IMR-90 (cell line): ENCODE results near the gene RIMS3. TPM values are rescaled to one million over a fixed set of nuclear protein-coding genes. Genes with fewer than 3 reads are reported as not detected.
A peak's percentile ranks its signal among the peaks of the same experiment; 100 is the strongest.

ENCODE experiments used
- ATAC-seq: fragments of 200-7000 bp; cut with Tn5 transposase; 2 replicates; pipeline ENCODE4 v1.9.1; 2020; ENCODE audit warnings: low read depth, mild to moderate bottlenecking, moderate library complexity
- BruUV-seq: library from RNA; stranded (reverse); fragments of 400-500 nt; replicated peaks from 2 replicates; lab custom pipeline; 2021; lab: Mats Ljungman, UMichigan
- CTCF ChIA-PET: fragments of 300-600 bp; formaldehyde crosslinking; extraction: SDS; loops from one replicate; lab custom pipeline; 2021; ENCODE audit warnings: antibody characterized with exemption; lab: Yijun Ruan, JAX
- POLR2A ChIA-PET: fragments of 300-600 bp; sonication (Branson Sonifier 250); formaldehyde crosslinking; loops from one replicate; lab custom pipeline; 2022; ENCODE audit warnings: antibody characterized with exemption; ENCODE audit not compliant: unreplicated experiment; lab: Charles Lee
- DNase-seq: peaks from one replicate; pipeline ENCODE4 v3.0.0; 2013
- H2AFZ ChIP-seq: replicated peaks from 2 replicates; pipeline ENCODE3; 2013; ENCODE audit warnings: low read length, mild to moderate bottlenecking; ENCODE audit not compliant: poor library complexity
- H2AK5ac ChIP-seq: 2 replicates; pipeline ENCODE4 v1.6.1; 2013; ENCODE audit warnings: low read depth, low read length, inconsistent platforms
- H2AK9ac ChIP-seq: replicated peaks from 2 replicates; pipeline ENCODE3; 2013; ENCODE audit warnings: mild to moderate bottlenecking, low read depth, low read length, moderate library complexity; ENCODE audit not compliant: poor library complexity
- H2BK120ac ChIP-seq: 2 replicates; pipeline ENCODE4 v1.6.1; 2013; ENCODE audit warnings: low read depth, low read length, inconsistent platforms
- H2BK15ac ChIP-seq: 3 replicates; pipeline ENCODE4 v1.6.1; 2013; ENCODE audit warnings: low read depth, low read length, inconsistent platforms
- H2BK20ac ChIP-seq: 2 replicates; pipeline ENCODE4 v1.6.1; 2013; ENCODE audit warnings: low read depth, mild to moderate bottlenecking, inconsistent platforms, low read length, moderate library complexity
- H2BK5ac ChIP-seq: 2 replicates; pipeline ENCODE4 v1.6.1; 2013; ENCODE audit warnings: mild to moderate bottlenecking, low read depth, low read length, inconsistent platforms; ENCODE audit not compliant: poor library complexity, severe bottlenecking
- H3K14ac ChIP-seq: replicated peaks from 2 replicates; pipeline ENCODE4 v1.6.1; 2013; ENCODE audit warnings: low read depth, low read length, inconsistent platforms
- H3K18ac ChIP-seq: 2 replicates; pipeline ENCODE4 v1.6.1; 2013; ENCODE audit warnings: low read depth, low read length, control low read depth
- H3K23ac ChIP-seq: 2 replicates; pipeline ENCODE4 v1.6.1; 2013; ENCODE audit warnings: low read depth, low read length, inconsistent platforms
- H3K27ac ChIP-seq: 2 replicates; pipeline ENCODE4 v1.5.1; 2013; ENCODE audit warnings: mild to moderate bottlenecking, control low read depth, low read length; ENCODE audit not compliant: insufficient read depth
- H3K27me3 ChIP-seq: 2 replicates; pipeline ENCODE4 v1.6.1; 2013; ENCODE audit warnings: low read length; ENCODE audit not compliant: control insufficient read depth, insufficient read depth
- H3K36me3 ChIP-seq: 2 replicates; pipeline ENCODE4 v1.6.1; 2013; ENCODE audit warnings: low read length, mixed read lengths; ENCODE audit not compliant: control insufficient read depth, insufficient read depth
- H3K4ac ChIP-seq: 2 replicates; pipeline ENCODE4 v1.6.1; 2013; ENCODE audit warnings: low read depth, low read length, inconsistent platforms
- H3K4me1 ChIP-seq: 2 replicates; pipeline ENCODE4 v1.6.1; 2013; ENCODE audit warnings: low read length, mixed read lengths; ENCODE audit not compliant: control insufficient read depth, insufficient read depth
- H3K4me2 ChIP-seq: 2 replicates; pipeline ENCODE4 v1.6.1; 2013; ENCODE audit warnings: low read depth, mild to moderate bottlenecking, control low read depth, low read length, moderate library complexity
- H3K4me3 ChIP-seq: 2 replicates; pipeline ENCODE4 v1.5.1; 2013; ENCODE audit warnings: low read depth, mild to moderate bottlenecking, control low read depth, low read length, moderate library complexity; ENCODE audit not compliant: insufficient read depth
- H3K56ac ChIP-seq: 2 replicates; pipeline ENCODE4 v1.6.1; 2013; ENCODE audit warnings: low read length, inconsistent platforms; ENCODE audit not compliant: insufficient read depth; ENCODE audit errors: extremely low read depth
- H3K79me1 ChIP-seq, 2 experiments: 2 replicates each; pipeline ENCODE4 v1.6.1; 2013; ENCODE audit warnings: low read length in 2 of 2, inconsistent platforms in 1 of 2, low read depth in 1 of 2
- H3K9ac ChIP-seq: 2 replicates; pipeline ENCODE4 v1.6.1; 2013; ENCODE audit warnings: low read depth, low read length, control low read depth
- H3K9me1 ChIP-seq: 2 replicates; pipeline ENCODE4 v1.6.1; 2013; ENCODE audit warnings: low read length, inconsistent platforms; ENCODE audit not compliant: insufficient read depth
- H3K9me3 ChIP-seq: 2 replicates; pipeline ENCODE4 v1.6.1; 2013; ENCODE audit warnings: low read length; ENCODE audit not compliant: control insufficient read depth, insufficient read depth
- H4K20me1 ChIP-seq: 2 replicates; pipeline ENCODE4 v1.6.1; 2013; ENCODE audit warnings: low read length, inconsistent platforms; ENCODE audit not compliant: insufficient read depth
- H4K5ac ChIP-seq: 2 replicates; pipeline ENCODE4 v1.6.1; 2013; ENCODE audit warnings: mild to moderate bottlenecking, low read depth, low read length, control low read depth
- H4K8ac ChIP-seq, 2 experiments: 2 replicates each; pipeline ENCODE4 v1.6.1; 2013; ENCODE audit warnings: low read depth in 2 of 2, low read length in 2 of 2, control low read depth in 1 of 2, inconsistent platforms in 1 of 2
- H4K91ac ChIP-seq: 2 replicates; pipeline ENCODE4 v1.6.1; 2013; ENCODE audit warnings: low read depth, low read length, inconsistent platforms; ENCODE audit not compliant: insufficient read depth
- WGBS, 2 experiments: methylation state at CpG; one replicate each; pipeline versions ENCODE4 v1.1.5 to v1.1.7; 2013; ENCODE audit warnings: missing lambda C conversion rate in 2 of 2; ENCODE audit not compliant: insufficient read length in 1 of 2; ENCODE audit errors: extremely low coverage in 2 of 2; 5-methylcytosine and 5-hydroxymethylcytosine counted together
- dilution Hi-C: fragments of 300-500 bp; cut with HindIII; formaldehyde crosslinking; loops from one replicate; pipeline ENCODE4 v1.14.3; 2018; ENCODE audit warnings: low sequenced_read_pairs; ENCODE audit not compliant: unreplicated experiment
- in situ Hi-C: fragments of 300-500 bp; cut with MboI; formaldehyde crosslinking; loops from 3 replicates; pipeline ENCODE4 v1.14.3; 2019; ENCODE audit warnings: low sequenced_read_pairs, inconsistent platforms, mixed read lengths
- intact Hi-C: fragments of 100-400 bp; cut with micrococcal nuclease; formaldehyde crosslinking; loops from 2 replicates; pipeline ENCODE4 v1.10.0; 2022
- polyA plus RNA-seq, 3 experiments: library from polyadenylated mRNA; depleted of rRNA; stranded (reverse); fragments of >200 nt; gene quantifications; 2 replicates each; pipeline ENCODE4 v1.2.3, GENCODE V29; 2012; ENCODE audit warnings: low replicate concordance in 1 of 3
- total RNA-seq: library from RNA; depleted of rRNA; stranded (reverse); fragments of >200 nt; gene quantifications from 2 replicates; pipeline ENCODE4 v1.2.3, GENCODE V29; 2012
- TF ChIP-seq, protein P1 (sequence below): fragments of 150-350 bp; IDR thresholded peaks from 2 replicates; pipeline ENCODE4 v1.6.1; 2017; ENCODE audit warnings: mild to moderate bottlenecking, antibody characterized with exemption, low read length, low read depth
- TF ChIP-seq, protein P2 (sequence below): conservative IDR thresholded peaks from 2 replicates; pipeline ENCODE4 v1.5.1; 2012; ENCODE audit warnings: mild to moderate bottlenecking, low read depth, low read length, improper control_type of control experiment

The RIMS3 gene
- total and polyA plus RNA-seq, 2 of the 4 experiments (the other 2 are of a cell fraction): 0.10 to 0.36 TPM

DNA sequence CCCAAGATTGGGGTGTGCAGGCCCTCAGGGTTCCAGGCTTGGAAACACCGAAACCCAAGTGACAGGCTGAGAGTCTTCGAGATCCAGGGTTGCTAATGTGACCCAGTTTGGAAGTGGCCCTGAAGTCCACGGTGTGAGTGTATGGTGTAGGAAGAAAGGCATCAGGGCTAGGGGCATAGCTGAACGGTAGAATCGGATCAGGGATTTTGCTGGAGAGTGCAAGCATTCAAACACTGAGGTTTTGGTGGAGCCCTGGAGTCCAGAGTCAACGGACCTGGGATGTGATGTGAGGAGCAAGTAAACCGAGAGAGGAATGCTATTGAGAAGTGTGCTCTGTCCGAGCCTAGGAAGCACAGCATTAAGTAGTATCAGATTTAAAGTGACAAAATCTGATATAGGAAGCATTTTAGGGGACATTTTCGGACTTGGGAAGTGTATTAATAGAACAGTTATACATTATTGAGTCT is 27.0 kb upstream of the RIMS3 start:
- peak overlapping the region; percentile 99 for H2AFZ ChIP-seq
- peaks cover 3% of the 10 kb centered on the region; the same call in 1 of the 2 replicates for H4K20me1 ChIP-seq
- dilution Hi-C loops: no loop called here
- H2AK9ac ChIP-seq: peak overlapping the region; percentile 98
- H3K4me2 ChIP-seq: peak overlapping the region; percentile 79
- H3K9ac ChIP-seq: peak overlapping the region; percentile 58
- no peaks in the 10 kb centered on the region for H3K4me1 ChIP-seq
- in situ Hi-C loops: no loop called here
- H3K18ac ChIP-seq: peak overlapping the region; percentile 4
- H3K9me3 ChIP-seq: no peaks in the 10 kb centered on the region
- H2BK120ac ChIP-seq: peak overlapping the region; percentile 24; the same call in 1 of the 2 replicates
- H3K4ac ChIP-seq: peak overlapping the region; percentile 90
- TF ChIP-seq, protein P1, sequence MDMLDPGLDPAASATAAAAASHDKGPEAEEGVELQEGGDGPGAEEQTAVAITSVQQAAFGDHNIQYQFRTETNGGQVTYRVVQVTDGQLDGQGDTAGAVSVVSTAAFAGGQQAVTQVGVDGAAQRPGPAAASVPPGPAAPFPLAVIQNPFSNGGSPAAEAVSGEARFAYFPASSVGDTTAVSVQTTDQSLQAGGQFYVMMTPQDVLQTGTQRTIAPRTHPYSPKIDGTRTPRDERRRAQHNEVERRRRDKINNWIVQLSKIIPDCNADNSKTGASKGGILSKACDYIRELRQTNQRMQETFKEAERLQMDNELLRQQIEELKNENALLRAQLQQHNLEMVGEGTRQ: peak; percentile 52; the same call in 1 of the 2 replicates
- TF ChIP-seq, protein P2, sequence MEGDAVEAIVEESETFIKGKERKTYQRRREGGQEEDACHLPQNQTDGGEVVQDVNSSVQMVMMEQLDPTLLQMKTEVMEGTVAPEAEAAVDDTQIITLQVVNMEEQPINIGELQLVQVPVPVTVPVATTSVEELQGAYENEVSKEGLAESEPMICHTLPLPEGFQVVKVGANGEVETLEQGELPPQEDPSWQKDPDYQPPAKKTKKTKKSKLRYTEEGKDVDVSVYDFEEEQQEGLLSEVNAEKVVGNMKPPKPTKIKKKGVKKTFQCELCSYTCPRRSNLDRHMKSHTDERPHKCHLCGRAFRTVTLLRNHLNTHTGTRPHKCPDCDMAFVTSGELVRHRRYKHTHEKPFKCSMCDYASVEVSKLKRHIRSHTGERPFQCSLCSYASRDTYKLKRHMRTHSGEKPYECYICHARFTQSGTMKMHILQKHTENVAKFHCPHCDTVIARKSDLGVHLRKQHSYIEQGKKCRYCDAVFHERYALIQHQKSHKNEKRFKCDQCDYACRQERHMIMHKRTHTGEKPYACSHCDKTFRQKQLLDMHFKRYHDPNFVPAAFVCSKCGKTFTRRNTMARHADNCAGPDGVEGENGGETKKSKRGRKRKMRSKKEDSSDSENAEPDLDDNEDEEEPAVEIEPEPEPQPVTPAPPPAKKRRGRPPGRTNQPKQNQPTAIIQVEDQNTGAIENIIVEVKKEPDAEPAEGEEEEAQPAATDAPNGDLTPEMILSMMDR: no peak
- peak overlapping the region; percentile 42 for H3K27ac ChIP-seq
- H2AK5ac ChIP-seq: peak overlapping the region; percentile 97
- H3K4me3 ChIP-seq: peak overlapping the region; percentile 70
- no peaks in the 10 kb centered on the region for H3K36me3 ChIP-seq
- intact Hi-C loops: no loop called here
- WGBS, 2 experiments: 3% methylated on average over 6 of the region's 9 CpGs; no CpG with 5 or more reads in 1 of the 2 experiments
- H3K79me1 ChIP-seq: peaks cover 45 to 62% of the 10 kb centered on the region in 2 experiments
- H3K56ac ChIP-seq: peak overlapping the region; percentile 91
- peak overlapping the region; percentile 22; the same call in 1 of the 3 replicates for H2BK15ac ChIP-seq
- H4K91ac ChIP-seq: peak overlapping the region; percentile 65
- peak overlapping the region; percentile 83 for H3K14ac ChIP-seq
- peak; percentile 17 for ATAC-seq
- POLR2A ChIA-PET: interaction anchor here (1.0 kb wide), 1 partner anchor 17 kb away, joined by 3 read pairs; no protein-coding TSS in a partner anchor
- H3K27me3 ChIP-seq: no peaks in the 10 kb centered on the region
- H4K5ac ChIP-seq: peak overlapping the region; percentile 9
- H3K23ac ChIP-seq: peak overlapping the region; percentile 91
- H4K8ac ChIP-seq: peak overlapping the region; percentile 93 to 95
- peaks cover 2% of the 10 kb centered on the region; the same call in 1 of the 2 replicates for H3K9me1 ChIP-seq
- DNase-seq: peak; percentile 25
- CTCF ChIA-PET: interaction anchor here (1.1 kb wide), 1 partner anchor 14 kb away, joined by 4 read pairs; no protein-coding TSS in a partner anchor
- peak overlapping the region; percentile 31 for H2BK5ac ChIP-seq
- BruUV-seq: no TSS peak
- H2BK20ac ChIP-seq: no peak overlapping the region
